Body of pancreas (tissue), 4 donors: Measurements from ENCODE around the gene KLF6. TPM values are rescaled to one million over a fixed set of nuclear protein-coding genes. Genes with fewer than 3 reads are reported as not detected.

Experiments used
- ATAC-seq: fragments of 150-250 bp; one replicate; pipeline ENCODE4 v1.9.1; 2016
- DNase-seq, 4 donors: peaks; one replicate each; pipeline ENCODE4 v3.0.0-alpha.2; 2019
- H3K27ac ChIP-seq, 4 donors: fragments of 200-600 bp; sonication (generic); 1 replicate in 3 of 4; 2 replicates in 1 of 4; pipeline versions ENCODE4 v1.5.1 to v1.6.1; 2016 to 2019; ENCODE audit warnings: mild to moderate bottlenecking in 1 of 4, mixed read lengths in 1 of 4, moderate library complexity in 1 of 4
- H3K27me3 ChIP-seq, 2 donors: fragments of 200-600 bp; sonication (generic); one replicate each; pipeline ENCODE4 v1.6.0; 2016; ENCODE audit warnings: mild to moderate bottlenecking in 1 of 2
- H3K36me3 ChIP-seq, 2 donors: fragments of 200-600 bp; sonication (generic); replicated peaks in 1 of 2; 2 replicates each; pipeline ENCODE4 v1.5.1; 2016; ENCODE audit warnings: low read depth in 2 of 2; ENCODE audit not compliant: insufficient read depth in 1 of 2
- H3K4me1 ChIP-seq: fragments of 200-600 bp; sonication (generic); one replicate; pipeline ENCODE4 v1.6.0; 2016
- H3K4me3 ChIP-seq, 2 donors: fragments of 200-600 bp; sonication (generic); 1 replicate in 1 of 2; 2 replicates in 1 of 2; pipeline ENCODE4 v1.5.1; 2016 to 2019
- H3K9me3 ChIP-seq, 3 donors: fragments of 200-600 bp; sonication (generic); 1 replicate in 2 of 3; 2 replicates in 1 of 3; pipeline ENCODE4 v1.5.1; 2016
- POLR2A ChIP-seq, 3 donors: fragments of 450-650 bp; IDR thresholded peaks; one replicate each; pipeline ENCODE4 v1.6.1; 2016; ENCODE audit warnings: antibody characterized with exemption in 3 of 3, mild to moderate bottlenecking in 2 of 3
- whole genome bisulfite sequencing, 2 donors: methylation state at CpG; one replicate each; pipeline ENCODE4 v1.1.5; 2017; 5-methylcytosine and 5-hydroxymethylcytosine counted together
- intact Hi-C: fragments of 100-400 bp; cut with DNase I; formaldehyde crosslinking; loops from one replicate; pipeline ENCODE4 v1.15.1; 2023
- total RNA-seq, 2 donors: library from RNA; depleted of rRNA; stranded (reverse); fragments of >200 nt; gene quantifications; one replicate each; pipeline ENCODE4 v1.1.0, GENCODE V29; 2016
- TF ChIP-seq, protein P1 (sequence below), 7 experiments: fragments of 450-650 bp in 4 of 7; fragments of 200-600 bp in 3 of 7; sonication (generic) in 3 of 7; IDR thresholded peaks; one replicate each; pipeline ENCODE4 v1.5.1; 2016 to 2019; ENCODE audit warnings: antibody characterized with exemption in 7 of 7

Gene KLF6
- total RNA-seq, 2 donors from 2014 or later, result 92.1 to 294 TPM

DNA sequence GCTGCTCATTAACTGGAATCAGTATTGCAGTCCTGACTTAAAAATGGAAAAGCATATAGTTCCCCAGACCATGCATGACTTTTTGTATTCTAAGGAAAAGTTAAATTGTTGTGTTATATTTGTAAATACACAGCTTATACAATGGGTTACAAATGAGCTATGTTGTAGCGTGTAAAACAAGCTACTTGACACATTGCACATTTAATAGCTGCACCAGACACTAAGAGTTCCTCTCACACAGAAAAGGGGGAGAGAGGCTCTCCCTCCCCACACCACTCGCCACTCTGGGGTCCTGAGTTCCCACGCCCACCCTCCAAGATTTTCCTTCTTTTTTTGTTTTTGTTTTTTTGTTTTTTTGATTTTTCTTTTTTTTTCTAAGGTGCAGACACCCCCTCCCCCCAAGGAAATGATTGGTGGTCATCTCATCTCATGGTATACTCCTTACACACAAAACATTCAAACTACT lies 6.3 kb downstream of the KLF6 start:
- ATAC-seq (no peak), DNase-seq (no peak)
- H3K9me3 ChIP-seq, result no peaks in the 10 kb centered on the region
- intact Hi-C loops, result no loop called here
- no peaks in the 10 kb centered on the region for H3K27me3 ChIP-seq
- TF ChIP-seq, protein P1, sequence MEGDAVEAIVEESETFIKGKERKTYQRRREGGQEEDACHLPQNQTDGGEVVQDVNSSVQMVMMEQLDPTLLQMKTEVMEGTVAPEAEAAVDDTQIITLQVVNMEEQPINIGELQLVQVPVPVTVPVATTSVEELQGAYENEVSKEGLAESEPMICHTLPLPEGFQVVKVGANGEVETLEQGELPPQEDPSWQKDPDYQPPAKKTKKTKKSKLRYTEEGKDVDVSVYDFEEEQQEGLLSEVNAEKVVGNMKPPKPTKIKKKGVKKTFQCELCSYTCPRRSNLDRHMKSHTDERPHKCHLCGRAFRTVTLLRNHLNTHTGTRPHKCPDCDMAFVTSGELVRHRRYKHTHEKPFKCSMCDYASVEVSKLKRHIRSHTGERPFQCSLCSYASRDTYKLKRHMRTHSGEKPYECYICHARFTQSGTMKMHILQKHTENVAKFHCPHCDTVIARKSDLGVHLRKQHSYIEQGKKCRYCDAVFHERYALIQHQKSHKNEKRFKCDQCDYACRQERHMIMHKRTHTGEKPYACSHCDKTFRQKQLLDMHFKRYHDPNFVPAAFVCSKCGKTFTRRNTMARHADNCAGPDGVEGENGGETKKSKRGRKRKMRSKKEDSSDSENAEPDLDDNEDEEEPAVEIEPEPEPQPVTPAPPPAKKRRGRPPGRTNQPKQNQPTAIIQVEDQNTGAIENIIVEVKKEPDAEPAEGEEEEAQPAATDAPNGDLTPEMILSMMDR (IDR thresholded peaks at IDR 0.05), result no peak
- TF ChIP-seq POLR2A (IDR thresholded peaks at IDR 0.05), result peak in 1 of 3 donors; percentile 4
- WGBS, 2 donors, result 80 to 89% methylated on average over 3 of the region's 3 CpGs
- H3K27ac ChIP-seq, result peak overlapping the region in 2 of 4 donors; percentile 100
- H3K4me1 ChIP-seq, result peaks cover 60% of the 10 kb centered on the region
- H3K4me3 ChIP-seq, result no peak overlapping the region
- H3K36me3 ChIP-seq, result peaks cover 26 to 29% of the 10 kb centered on the region in 2 donors

DNA sequence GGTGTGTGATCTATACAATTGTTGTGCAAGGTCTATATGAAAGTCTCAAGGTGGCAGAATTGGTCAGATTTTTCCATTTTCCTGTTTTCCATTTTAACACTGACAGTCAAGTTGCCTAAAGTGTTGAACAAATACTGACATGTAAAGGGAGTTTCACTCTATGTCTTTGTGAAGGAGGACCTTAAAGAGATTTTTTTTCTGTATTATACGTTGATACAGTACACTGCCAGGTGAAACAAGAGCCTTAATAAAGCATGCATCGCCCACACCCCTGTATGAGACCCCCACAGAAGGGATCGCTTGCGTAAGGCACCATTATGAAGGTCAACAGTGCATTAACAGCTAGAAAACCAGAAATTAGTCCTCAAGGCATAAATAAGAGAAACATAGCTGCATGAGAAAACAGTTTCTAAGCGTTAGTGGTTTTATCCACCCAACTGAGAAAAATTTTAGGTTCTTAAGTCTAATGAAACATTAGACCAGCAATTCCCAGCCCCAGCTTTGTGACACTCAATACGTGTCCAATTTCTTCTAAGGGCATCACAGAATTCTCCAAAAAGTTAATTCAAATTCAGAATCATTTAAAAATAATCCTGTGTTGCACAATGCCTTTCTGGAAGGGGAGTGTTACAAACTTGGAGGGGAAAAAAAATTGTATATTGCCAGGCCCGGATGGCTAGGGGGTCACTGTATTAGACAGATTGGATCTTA lies 6.9 kb downstream of the KLF6 start:
- H3K27ac ChIP-seq, result peak overlapping the region in 3 of 4 donors; percentile 37 to 100 (median 100)
- H3K27me3 ChIP-seq, result no peaks in the 10 kb centered on the region
- no peak for TF ChIP-seq POLR2A (IDR thresholded peaks at IDR 0.05)
- TF ChIP-seq, protein P1 (IDR thresholded peaks at IDR 0.05), result no peak
- WGBS, 2 donors, result 79 to 80% methylated on average over 7 of the region's 7 CpGs
- peaks cover 60% of the 10 kb centered on the region for H3K4me1 ChIP-seq
- intact Hi-C loops, result no loop called here
- DNase-seq, result no peak
- H3K36me3 ChIP-seq, result peaks cover 26 to 29% of the 10 kb centered on the region in 2 donors
- ATAC-seq, result no peak
- H3K9me3 ChIP-seq, result no peaks in the 10 kb centered on the region
- no peak overlapping the region for H3K4me3 ChIP-seq

DNA sequence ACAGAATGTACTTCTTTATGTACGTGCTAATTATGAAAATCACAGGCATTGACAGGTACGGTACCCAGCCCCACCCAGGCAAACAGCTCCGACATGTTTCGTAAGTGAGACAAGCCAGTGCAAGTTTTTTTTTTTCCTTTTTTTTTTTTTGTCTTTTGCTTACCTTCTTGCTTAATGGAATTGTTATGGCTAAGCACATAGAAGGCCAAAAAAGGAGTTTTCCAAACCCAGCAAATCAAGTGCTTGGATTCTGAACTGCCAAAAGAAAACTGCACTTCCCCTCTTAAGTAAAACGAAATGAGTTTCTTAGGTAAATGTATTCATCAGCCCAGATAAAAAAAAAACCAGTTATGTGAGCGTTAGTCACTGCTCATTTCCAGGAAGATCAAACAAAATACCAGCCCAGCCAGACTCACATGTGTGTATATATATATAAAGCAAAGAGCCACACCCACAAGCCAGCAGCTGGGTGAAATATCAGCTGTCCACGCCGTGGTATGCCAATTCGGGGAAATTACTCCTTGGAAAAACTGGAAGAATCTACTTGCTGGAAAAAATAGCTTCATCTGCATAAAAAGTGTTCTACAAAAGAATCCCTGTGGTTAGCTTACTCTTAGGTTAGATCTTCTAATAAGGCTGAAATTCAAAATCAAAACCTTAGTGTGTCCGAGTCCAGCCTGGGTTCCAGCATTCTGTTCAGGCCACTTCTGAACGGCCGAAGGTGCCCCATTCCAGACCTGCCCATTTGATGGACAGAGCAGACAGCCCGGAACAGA lies 8.0 kb downstream of the KLF6 start:
- no peaks in the 10 kb centered on the region for H3K9me3 ChIP-seq
- DNase-seq, result peak; percentile 47 to 82 (median 72)
- H3K36me3 ChIP-seq, result peaks cover 26 to 29% of the 10 kb centered on the region in 2 donors
- 46 to 52% methylated on average over 13 of the region's 13 CpGs for WGBS, 2 donors
- H3K4me3 ChIP-seq, result no peak overlapping the region
- peak in 1 of 3 donors; percentile 15 for TF ChIP-seq POLR2A (IDR thresholded peaks at IDR 0.05)
- TF ChIP-seq, protein P1 (IDR thresholded peaks at IDR 0.05), result no peak
- H3K4me1 ChIP-seq, result peaks cover 57% of the 10 kb centered on the region
- no peaks in the 10 kb centered on the region for H3K27me3 ChIP-seq
- intact Hi-C loops, result no loop called here
- peak; percentile 15 for ATAC-seq
- H3K27ac ChIP-seq, result peak overlapping the region in 3 of 4 donors; percentile 30 to 100 (median 57)

DNA sequence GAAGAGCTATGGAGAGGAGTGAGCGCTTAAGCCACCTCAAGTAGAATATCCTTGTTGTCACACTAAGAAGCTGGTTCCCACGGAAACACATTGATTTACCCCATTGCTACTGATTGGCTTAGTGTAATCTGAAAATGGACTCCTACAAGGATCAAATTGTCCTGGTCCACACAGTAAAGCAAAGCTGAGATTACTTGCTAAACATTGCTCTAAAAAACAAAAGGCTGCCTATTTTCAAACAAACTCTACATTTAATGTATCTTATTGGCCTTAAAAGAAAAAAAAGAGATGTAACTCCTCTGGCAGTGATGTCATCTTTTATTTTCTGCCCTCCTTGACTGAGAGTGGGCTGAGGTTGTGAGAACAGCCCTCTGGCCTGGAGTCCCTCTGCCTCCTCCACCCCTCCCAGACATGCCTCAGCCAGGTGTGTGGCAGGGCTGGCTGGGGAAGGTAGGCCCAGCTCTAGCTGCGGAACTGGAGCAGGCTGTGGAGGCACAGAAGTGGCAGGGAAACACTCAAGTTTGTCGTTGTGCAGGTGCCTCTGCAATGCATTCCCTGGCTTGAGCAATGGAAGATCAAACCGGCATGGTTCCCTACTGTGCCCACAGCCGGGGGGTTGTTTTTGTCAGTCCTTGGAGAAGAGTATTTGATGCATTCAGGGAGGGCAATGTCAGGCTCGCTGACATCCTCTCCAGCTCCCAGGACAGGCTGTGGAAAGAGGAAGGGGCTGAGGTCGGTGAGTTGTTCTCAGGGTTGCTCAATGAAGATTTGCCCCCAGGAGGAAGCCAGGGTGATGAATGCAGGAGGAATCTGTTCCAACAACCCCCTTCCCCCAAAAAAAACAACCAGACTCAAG lies 9.1 kb downstream of the KLF6 start:
- intact Hi-C loops, result no loop called here
- peaks cover 46% of the 10 kb centered on the region for H3K4me1 ChIP-seq
- H3K9me3 ChIP-seq, result no peaks in the 10 kb centered on the region
- 62 to 82% methylated on average over 8 of the region's 8 CpGs for WGBS, 2 donors
- DNase-seq (peak in 2 of 4 donors; percentile 41 to 42), ATAC-seq (peak; percentile 4)
- peaks cover 20 to 27% of the 10 kb centered on the region in 2 donors for H3K36me3 ChIP-seq
- TF ChIP-seq, protein P1 (IDR thresholded peaks at IDR 0.05), result no peak
- TF ChIP-seq POLR2A (IDR thresholded peaks at IDR 0.05), result peak in 2 of 3 donors; percentile 21 to 31
- peak overlapping the region in 3 of 4 donors; percentile 30 to 100 (median 52) for H3K27ac ChIP-seq
- H3K4me3 ChIP-seq, result no peak overlapping the region
- no peaks in the 10 kb centered on the region for H3K27me3 ChIP-seq
